Measurements from ENCODE around the gene STK26.

DNA sequence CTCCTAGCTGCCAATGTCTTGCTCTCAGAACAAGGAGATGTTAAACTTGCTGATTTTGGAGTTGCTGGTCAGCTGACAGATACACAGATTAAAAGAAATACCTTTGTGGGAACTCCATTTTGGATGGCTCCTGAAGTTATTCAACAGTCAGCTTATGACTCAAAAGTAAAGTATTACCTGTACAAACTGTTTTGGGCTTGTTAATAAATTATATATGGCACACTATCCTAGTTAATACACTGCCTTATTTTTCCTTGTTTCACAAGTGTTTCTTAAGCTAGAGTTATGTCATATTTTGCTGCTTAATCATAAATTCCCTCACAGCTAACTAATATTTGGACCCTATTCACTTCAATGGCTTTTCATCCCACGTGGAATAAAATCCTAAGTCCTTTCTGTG is 45.3 kb downstream of the STK26 start:
- TF ChIP-seq, protein P1, sequence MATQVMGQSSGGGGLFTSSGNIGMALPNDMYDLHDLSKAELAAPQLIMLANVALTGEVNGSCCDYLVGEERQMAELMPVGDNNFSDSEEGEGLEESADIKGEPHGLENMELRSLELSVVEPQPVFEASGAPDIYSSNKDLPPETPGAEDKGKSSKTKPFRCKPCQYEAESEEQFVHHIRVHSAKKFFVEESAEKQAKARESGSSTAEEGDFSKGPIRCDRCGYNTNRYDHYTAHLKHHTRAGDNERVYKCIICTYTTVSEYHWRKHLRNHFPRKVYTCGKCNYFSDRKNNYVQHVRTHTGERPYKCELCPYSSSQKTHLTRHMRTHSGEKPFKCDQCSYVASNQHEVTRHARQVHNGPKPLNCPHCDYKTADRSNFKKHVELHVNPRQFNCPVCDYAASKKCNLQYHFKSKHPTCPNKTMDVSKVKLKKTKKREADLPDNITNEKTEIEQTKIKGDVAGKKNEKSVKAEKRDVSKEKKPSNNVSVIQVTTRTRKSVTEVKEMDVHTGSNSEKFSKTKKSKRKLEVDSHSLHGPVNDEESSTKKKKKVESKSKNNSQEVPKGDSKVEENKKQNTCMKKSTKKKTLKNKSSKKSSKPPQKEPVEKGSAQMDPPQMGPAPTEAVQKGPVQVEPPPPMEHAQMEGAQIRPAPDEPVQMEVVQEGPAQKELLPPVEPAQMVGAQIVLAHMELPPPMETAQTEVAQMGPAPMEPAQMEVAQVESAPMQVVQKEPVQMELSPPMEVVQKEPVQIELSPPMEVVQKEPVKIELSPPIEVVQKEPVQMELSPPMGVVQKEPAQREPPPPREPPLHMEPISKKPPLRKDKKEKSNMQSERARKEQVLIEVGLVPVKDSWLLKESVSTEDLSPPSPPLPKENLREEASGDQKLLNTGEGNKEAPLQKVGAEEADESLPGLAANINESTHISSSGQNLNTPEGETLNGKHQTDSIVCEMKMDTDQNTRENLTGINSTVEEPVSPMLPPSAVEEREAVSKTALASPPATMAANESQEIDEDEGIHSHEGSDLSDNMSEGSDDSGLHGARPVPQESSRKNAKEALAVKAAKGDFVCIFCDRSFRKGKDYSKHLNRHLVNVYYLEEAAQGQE (IDR thresholded peaks at IDR 0.05; ENCODE audit: low read depth) = no peak
- TF ChIP-seq POLR2A (IDR thresholded peaks at IDR 0.05; ENCODE audit: borderline replicate concordance, extremely low read depth, insufficient read depth, insufficient read length) (no peak), YY1 (IDR thresholded peaks at IDR 0.05; ENCODE audit: extremely low read depth, insufficient replicate concordance, low read depth, low read length) (no peak), RAD21 (IDR thresholded peaks at IDR 0.05; ENCODE audit: low read depth) (no peak), EZH2 (IDR thresholded peaks at IDR 0.05) (no peak), EZH2phosphoT487 (IDR thresholded peaks at IDR 0.05; ENCODE audit: borderline replicate concordance) (no peak), JUND (IDR thresholded peaks at IDR 0.05) (no peak), ZNF274 (IDR thresholded peaks at IDR 0.05; ENCODE audit: low read depth, low read length) (no peak), FOSL1 (IDR thresholded peaks at IDR 0.05; ENCODE audit: low read depth) (no peak), CBX3 (IDR thresholded peaks at IDR 0.05; ENCODE audit: low read depth) (no peak)
- TF ChIP-seq, protein P2, sequence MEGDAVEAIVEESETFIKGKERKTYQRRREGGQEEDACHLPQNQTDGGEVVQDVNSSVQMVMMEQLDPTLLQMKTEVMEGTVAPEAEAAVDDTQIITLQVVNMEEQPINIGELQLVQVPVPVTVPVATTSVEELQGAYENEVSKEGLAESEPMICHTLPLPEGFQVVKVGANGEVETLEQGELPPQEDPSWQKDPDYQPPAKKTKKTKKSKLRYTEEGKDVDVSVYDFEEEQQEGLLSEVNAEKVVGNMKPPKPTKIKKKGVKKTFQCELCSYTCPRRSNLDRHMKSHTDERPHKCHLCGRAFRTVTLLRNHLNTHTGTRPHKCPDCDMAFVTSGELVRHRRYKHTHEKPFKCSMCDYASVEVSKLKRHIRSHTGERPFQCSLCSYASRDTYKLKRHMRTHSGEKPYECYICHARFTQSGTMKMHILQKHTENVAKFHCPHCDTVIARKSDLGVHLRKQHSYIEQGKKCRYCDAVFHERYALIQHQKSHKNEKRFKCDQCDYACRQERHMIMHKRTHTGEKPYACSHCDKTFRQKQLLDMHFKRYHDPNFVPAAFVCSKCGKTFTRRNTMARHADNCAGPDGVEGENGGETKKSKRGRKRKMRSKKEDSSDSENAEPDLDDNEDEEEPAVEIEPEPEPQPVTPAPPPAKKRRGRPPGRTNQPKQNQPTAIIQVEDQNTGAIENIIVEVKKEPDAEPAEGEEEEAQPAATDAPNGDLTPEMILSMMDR (IDR thresholded peaks at IDR 0.05 in 2 of 3, conservative IDR thresholded peaks at IDR 0.05 in 1 of 3; ENCODE audit: borderline replicate concordance in 1 of 3, insufficient read depth in 1 of 3, low read depth in 2 of 3, low read length in 2 of 3) = no peak
- TF ChIP-seq, protein P3, sequence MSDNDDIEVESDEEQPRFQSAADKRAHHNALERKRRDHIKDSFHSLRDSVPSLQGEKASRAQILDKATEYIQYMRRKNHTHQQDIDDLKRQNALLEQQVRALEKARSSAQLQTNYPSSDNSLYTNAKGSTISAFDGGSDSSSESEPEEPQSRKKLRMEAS (IDR thresholded peaks at IDR 0.05) = no peak
- TF ChIP-seq, protein P4, sequence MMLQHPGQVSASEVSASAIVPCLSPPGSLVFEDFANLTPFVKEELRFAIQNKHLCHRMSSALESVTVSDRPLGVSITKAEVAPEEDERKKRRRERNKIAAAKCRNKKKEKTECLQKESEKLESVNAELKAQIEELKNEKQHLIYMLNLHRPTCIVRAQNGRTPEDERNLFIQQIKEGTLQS (IDR thresholded peaks at IDR 0.05) = no peak
- TF ChIP-seq, protein P5, sequence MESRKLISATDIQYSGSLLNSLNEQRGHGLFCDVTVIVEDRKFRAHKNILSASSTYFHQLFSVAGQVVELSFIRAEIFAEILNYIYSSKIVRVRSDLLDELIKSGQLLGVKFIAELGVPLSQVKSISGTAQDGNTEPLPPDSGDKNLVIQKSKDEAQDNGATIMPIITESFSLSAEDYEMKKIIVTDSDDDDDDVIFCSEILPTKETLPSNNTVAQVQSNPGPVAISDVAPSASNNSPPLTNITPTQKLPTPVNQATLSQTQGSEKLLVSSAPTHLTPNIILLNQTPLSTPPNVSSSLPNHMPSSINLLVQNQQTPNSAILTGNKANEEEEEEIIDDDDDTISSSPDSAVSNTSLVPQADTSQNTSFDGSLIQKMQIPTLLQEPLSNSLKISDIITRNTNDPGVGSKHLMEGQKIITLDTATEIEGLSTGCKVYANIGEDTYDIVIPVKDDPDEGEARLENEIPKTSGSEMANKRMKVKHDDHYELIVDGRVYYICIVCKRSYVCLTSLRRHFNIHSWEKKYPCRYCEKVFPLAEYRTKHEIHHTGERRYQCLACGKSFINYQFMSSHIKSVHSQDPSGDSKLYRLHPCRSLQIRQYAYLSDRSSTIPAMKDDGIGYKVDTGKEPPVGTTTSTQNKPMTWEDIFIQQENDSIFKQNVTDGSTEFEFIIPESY (IDR thresholded peaks at IDR 0.05; ENCODE audit: extremely low read depth, insufficient replicate concordance, low read length) = no peak

Measured in HCT116 (cell line).